ENCODE measurements around the gene PDZRN4.

- no peak for TF ChIP-seq CTCF (IDR thresholded peaks at IDR 0.05)
- TF ChIP-seq POLR2A (IDR thresholded peaks at IDR 0.05) = no peak
- no peak for TF ChIP-seq EP300 (IDR thresholded peaks at IDR 0.05)
Observed at GRCh38 chr12:41213648-41214047, 25.5 kb downstream of the PDZRN4 start.

All from ovary (tissue), 3 donors.